ENCODE measurements around the gene RNF227. TPM values are rescaled to one million over a fixed set of nuclear protein-coding genes. Genes with fewer than 3 reads are reported as not detected.

Gene RNF227
- total and polyA plus RNA-seq, 4 donors: 0.17 to 1.4 (median 0.32) TPM

GRCh38 chr17:7935859-7936258, 19.8 kb upstream of the RNF227 start:
- H3K4me1 ChIP-seq (ENCODE audit: control insufficient read depth in 4 of 4, insufficient read depth in 4 of 4, low read length in 3 of 4): peaks cover 5 to 26% (median 16%) of the 10 kb centered on the region in 4 donors
- H3K27ac ChIP-seq (ENCODE audit: low read depth in 1 of 2, low read length in 2 of 2): no peak overlapping the region
- H3K4me3 ChIP-seq (ENCODE audit: low read depth in 1 of 3, low read length in 3 of 3): no peak overlapping the region
- no peaks in the 10 kb centered on the region for H3K9me3 ChIP-seq (ENCODE audit: control insufficient read depth in 4 of 4, low read length in 3 of 4)
- H3K27me3 ChIP-seq (ENCODE audit: control insufficient read depth in 4 of 4, insufficient read depth in 4 of 4, low read length in 3 of 4): no peaks in the 10 kb centered on the region
- H3K36me3 ChIP-seq (ENCODE audit: control insufficient read depth in 4 of 4, insufficient read depth in 3 of 4, low read depth in 1 of 4, low read length in 3 of 4): peaks cover 0 to 30% (median 22%) of the 10 kb centered on the region in 4 donors
- TF ChIP-seq JUND (IDR thresholded peaks at IDR 0.05): no peak
- DNase-seq (ENCODE audit: low spot score): no peak
- no peak overlapping the region for H3K9ac ChIP-seq (ENCODE audit: low read depth in 1 of 2, low read length in 2 of 2)

- WGBS: 38% methylated on average over 16 of the region's 16 CpGs
- peaks cover 0 to 12% (median 10%) of the 10 kb centered on the region in 4 donors for H3K36me3 ChIP-seq (ENCODE audit: control insufficient read depth in 4 of 4, insufficient read depth in 3 of 4, low read depth in 1 of 4, low read length in 3 of 4)
- peaks cover 5 to 27% (median 17%) of the 10 kb centered on the region in 4 donors for H3K4me1 ChIP-seq (ENCODE audit: control insufficient read depth in 4 of 4, insufficient read depth in 4 of 4, low read length in 3 of 4)
- no peak for TF ChIP-seq GABPA (IDR thresholded peaks at IDR 0.05 in 1 of 2, conservative IDR thresholded peaks at IDR 0.05 in 1 of 2)
- TF ChIP-seq RAD21 (IDR thresholded peaks at IDR 0.05): no peak
- TF ChIP-seq YY1 (IDR thresholded peaks at IDR 0.05): no peak
- TF ChIP-seq TAF1 (conservative IDR thresholded peaks at IDR 0.05): no peak
- TF ChIP-seq REST (IDR thresholded peaks at IDR 0.05): no peak
- TF ChIP-seq RXRA (IDR thresholded peaks at IDR 0.05): no peak
- TF ChIP-seq, protein P1, sequence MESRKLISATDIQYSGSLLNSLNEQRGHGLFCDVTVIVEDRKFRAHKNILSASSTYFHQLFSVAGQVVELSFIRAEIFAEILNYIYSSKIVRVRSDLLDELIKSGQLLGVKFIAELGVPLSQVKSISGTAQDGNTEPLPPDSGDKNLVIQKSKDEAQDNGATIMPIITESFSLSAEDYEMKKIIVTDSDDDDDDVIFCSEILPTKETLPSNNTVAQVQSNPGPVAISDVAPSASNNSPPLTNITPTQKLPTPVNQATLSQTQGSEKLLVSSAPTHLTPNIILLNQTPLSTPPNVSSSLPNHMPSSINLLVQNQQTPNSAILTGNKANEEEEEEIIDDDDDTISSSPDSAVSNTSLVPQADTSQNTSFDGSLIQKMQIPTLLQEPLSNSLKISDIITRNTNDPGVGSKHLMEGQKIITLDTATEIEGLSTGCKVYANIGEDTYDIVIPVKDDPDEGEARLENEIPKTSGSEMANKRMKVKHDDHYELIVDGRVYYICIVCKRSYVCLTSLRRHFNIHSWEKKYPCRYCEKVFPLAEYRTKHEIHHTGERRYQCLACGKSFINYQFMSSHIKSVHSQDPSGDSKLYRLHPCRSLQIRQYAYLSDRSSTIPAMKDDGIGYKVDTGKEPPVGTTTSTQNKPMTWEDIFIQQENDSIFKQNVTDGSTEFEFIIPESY (IDR thresholded peaks at IDR 0.05): no peak
- no peak for TF ChIP-seq EGR1 (IDR thresholded peaks at IDR 0.05; ENCODE audit: low read depth in 2 of 2)
- TF ChIP-seq HNF4A (conservative IDR thresholded peaks at IDR 0.05): no peak
- TF ChIP-seq HNF4G (IDR thresholded peaks at IDR 0.05): no peak
- TF ChIP-seq SP1 (IDR thresholded peaks at IDR 0.05): no peak
- H3K27me3 ChIP-seq (ENCODE audit: control insufficient read depth in 4 of 4, insufficient read depth in 4 of 4, low read length in 3 of 4): no peaks in the 10 kb centered on the region
- H3K9me3 ChIP-seq (ENCODE audit: control insufficient read depth in 4 of 4, low read length in 3 of 4): no peaks in the 10 kb centered on the region
- peak overlapping the region; percentile 8 to 50 for H3K9ac ChIP-seq (ENCODE audit: low read depth in 1 of 2, low read length in 2 of 2)
- no peak overlapping the region for H3K27ac ChIP-seq (ENCODE audit: low read depth in 1 of 2, low read length in 2 of 2)
- DNase-seq (ENCODE audit: low spot score): peak; percentile 48
- peak overlapping the region; percentile 69 to 95 (median 86) for H3K4me3 ChIP-seq (ENCODE audit: low read depth in 1 of 3, low read length in 3 of 3)
These were observed 16.9 kb upstream of the RNF227 start for GRCh38 chr17:7932949-7933348.

- WGBS: 2% methylated on average over 17 of the region's 17 CpGs
- DNase-seq (ENCODE audit: low spot score): peak; percentile 52
- H3K9ac ChIP-seq (ENCODE audit: low read depth in 1 of 2, low read length in 2 of 2): peak overlapping the region; percentile 8 to 88
- H3K36me3 ChIP-seq (ENCODE audit: control insufficient read depth in 4 of 4, insufficient read depth in 3 of 4, low read depth in 1 of 4, low read length in 3 of 4): peaks cover 0 to 12% (median 10%) of the 10 kb centered on the region in 4 donors
- peak overlapping the region; percentile 57 to 73 for H3K27ac ChIP-seq (ENCODE audit: low read depth in 1 of 2, low read length in 2 of 2)
- H3K27me3 ChIP-seq (ENCODE audit: control insufficient read depth in 4 of 4, insufficient read depth in 4 of 4, low read length in 3 of 4): no peaks in the 10 kb centered on the region
- H3K4me3 ChIP-seq (ENCODE audit: low read depth in 1 of 3, low read length in 3 of 3): peak overlapping the region; percentile 69 to 95 (median 86)
- H3K9me3 ChIP-seq (ENCODE audit: control insufficient read depth in 4 of 4, low read length in 3 of 4): no peaks in the 10 kb centered on the region
- peaks cover 5 to 27% (median 17%) of the 10 kb centered on the region in 4 donors for H3K4me1 ChIP-seq (ENCODE audit: control insufficient read depth in 4 of 4, insufficient read depth in 4 of 4, low read length in 3 of 4)
- TF ChIP-seq JUND (IDR thresholded peaks at IDR 0.05) (no peak), FOXA1 (IDR thresholded peaks at IDR 0.05) (no peak), NR2F2 (IDR thresholded peaks at IDR 0.05) (no peak), GABPA (IDR thresholded peaks at IDR 0.05 in 1 of 2, conservative IDR thresholded peaks at IDR 0.05 in 1 of 2) (no peak), HNF4G (IDR thresholded peaks at IDR 0.05) (no peak), REST (IDR thresholded peaks at IDR 0.05) (no peak), RXRA (IDR thresholded peaks at IDR 0.05) (no peak), SP1 (IDR thresholded peaks at IDR 0.05) (no peak), RAD21 (IDR thresholded peaks at IDR 0.05) (no peak), EGR1 (IDR thresholded peaks at IDR 0.05; ENCODE audit: low read depth in 2 of 2) (no peak), FOXA2 (IDR thresholded peaks at IDR 0.05) (no peak), TAF1 (conservative IDR thresholded peaks at IDR 0.05) (no peak), HNF4A (conservative IDR thresholded peaks at IDR 0.05) (no peak)
- TF ChIP-seq, protein P2, sequence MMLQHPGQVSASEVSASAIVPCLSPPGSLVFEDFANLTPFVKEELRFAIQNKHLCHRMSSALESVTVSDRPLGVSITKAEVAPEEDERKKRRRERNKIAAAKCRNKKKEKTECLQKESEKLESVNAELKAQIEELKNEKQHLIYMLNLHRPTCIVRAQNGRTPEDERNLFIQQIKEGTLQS (IDR thresholded peaks at IDR 0.05): no peak
- TF ChIP-seq, protein P1 (IDR thresholded peaks at IDR 0.05): no peak
These were observed 16.4 kb upstream of the RNF227 start for GRCh38 chr17:7932483-7932891.

All from liver (tissue), 9 donors.